ENCODE results near the gene CLMP. TPM values are rescaled to one million over a fixed set of nuclear protein-coding genes. Genes with fewer than 3 reads are reported as not detected.
"Not testable (repeated sequence)": the region's sequence is repeated elsewhere in the genome, so short reads cannot be mapped to it uniquely, and the experiment has no call there.

CLMP gene
- total RNA-seq, 3 donors from 2014 or later, result 4.7 to 84.9 (median 11.0) TPM

DNA sequence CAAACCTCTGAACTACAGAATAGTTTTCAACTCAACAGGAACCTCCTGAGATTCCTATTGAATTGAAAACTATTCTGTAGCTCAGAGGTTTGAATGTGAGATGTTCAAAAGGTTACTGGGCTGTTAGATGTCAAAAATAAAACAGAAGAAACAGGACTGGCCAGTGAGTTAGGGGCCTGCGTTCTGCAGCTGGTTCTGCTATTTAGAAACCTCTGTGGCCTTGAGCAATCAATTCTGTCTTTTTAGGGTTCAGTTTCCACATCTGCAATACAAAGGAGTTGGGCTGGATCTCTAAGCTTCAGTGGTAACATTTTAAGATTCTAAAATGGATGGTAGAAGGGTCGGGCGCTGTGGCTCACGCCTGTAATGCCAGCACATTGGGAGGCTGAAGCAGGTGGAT lies 55.8 kb downstream of the CLMP start:
- Histone ChIP-seq H3K9me3 (no peaks in the 10 kb centered on the region), H3K4me1 (ENCODE audit: low read depth) (no peaks in the 10 kb centered on the region), H3K4me3 (no peak overlapping the region), H3K36me3 (ENCODE audit: low read depth) (no peaks in the 10 kb centered on the region)
- intact Hi-C loops (cut with DNase I, micrococcal nuclease), result no loop called here
- DNase-seq (no peak), ATAC-seq (no peak)
- TF ChIP-seq, protein P1, sequence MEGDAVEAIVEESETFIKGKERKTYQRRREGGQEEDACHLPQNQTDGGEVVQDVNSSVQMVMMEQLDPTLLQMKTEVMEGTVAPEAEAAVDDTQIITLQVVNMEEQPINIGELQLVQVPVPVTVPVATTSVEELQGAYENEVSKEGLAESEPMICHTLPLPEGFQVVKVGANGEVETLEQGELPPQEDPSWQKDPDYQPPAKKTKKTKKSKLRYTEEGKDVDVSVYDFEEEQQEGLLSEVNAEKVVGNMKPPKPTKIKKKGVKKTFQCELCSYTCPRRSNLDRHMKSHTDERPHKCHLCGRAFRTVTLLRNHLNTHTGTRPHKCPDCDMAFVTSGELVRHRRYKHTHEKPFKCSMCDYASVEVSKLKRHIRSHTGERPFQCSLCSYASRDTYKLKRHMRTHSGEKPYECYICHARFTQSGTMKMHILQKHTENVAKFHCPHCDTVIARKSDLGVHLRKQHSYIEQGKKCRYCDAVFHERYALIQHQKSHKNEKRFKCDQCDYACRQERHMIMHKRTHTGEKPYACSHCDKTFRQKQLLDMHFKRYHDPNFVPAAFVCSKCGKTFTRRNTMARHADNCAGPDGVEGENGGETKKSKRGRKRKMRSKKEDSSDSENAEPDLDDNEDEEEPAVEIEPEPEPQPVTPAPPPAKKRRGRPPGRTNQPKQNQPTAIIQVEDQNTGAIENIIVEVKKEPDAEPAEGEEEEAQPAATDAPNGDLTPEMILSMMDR (IDR thresholded peaks at IDR 0.05), result no peak

DNA sequence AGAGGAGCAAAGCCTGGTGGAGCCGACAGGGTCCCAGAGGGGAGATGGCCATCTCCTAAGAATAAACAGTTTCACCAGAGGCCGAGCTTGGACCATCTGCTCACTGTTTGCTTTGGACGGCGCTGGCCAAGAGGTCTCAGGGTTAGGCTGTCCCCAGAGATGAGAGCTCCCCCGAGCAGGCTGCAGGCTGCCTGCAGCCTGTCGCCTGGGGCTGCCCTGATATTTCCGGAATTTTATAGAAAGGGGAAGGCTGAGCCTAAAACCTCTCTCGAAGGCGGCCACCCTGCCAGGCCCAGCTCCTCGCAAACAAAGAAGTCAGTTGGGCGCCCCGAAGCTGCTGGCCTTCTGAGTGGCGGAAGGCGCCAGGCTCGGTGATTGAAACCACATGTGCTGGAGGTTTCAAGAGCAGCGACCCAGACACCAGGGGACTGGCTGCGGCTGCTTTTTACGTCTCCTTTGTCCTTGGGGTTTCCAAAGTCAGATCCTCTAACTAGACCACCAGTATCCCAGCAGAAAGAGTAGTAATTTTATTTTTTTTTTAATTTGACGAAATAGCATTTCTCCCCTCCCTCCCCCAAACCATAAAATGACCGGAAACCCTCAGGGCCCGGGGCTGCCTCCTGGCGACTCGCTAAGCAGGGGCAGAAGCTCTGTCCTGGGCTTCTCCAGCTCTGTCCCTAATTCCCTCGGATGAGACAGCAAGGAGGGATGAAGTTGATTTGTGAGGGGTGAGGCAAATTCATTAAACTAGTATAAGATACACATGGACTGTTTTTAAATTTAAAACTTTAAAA lies 57.4 kb downstream of the CLMP start:
- Histone ChIP-seq H3K4me3 (no peak overlapping the region), H3K4me1 (ENCODE audit: low read depth) (no peaks in the 10 kb centered on the region), H3K9me3 (no peaks in the 10 kb centered on the region), H3K36me3 (ENCODE audit: low read depth) (no peaks in the 10 kb centered on the region)
- ATAC-seq, result peak; percentile 49
- TF ChIP-seq, protein P1 (IDR thresholded peaks at IDR 0.05), result no peak
- intact Hi-C loops (cut with DNase I, micrococcal nuclease), result no loop called here
- peak; percentile 52 to 76 (median 53) for DNase-seq

DNA sequence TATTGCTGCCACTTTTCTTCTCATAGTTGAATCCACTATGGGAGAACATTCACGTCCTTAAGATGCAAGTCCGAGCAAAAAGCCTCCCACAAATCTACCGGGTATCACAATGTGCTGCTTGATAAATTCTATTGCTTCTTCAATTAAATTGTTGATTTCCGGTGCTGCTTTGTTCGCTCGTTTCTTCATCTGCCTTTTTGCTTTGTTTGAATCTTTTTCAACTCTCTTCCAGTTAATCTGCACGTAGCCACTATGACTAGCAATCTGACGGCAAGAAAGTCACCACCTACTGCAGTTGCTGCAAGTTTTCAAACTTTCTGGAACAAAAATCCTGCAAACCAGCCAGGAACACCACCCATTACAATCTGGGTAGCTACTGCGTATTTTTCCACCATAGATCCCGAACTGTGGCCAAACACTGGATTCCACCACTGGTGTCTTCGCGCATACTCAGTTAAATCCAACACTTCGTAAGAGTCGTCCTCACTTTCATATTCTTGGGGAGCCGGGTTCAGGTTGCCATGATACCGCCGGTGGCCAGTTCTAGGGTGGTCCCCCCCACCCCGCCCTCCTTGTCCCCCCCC lies 59.1 kb downstream of the CLMP start:
- H3K36me3 ChIP-seq (ENCODE audit: low read depth), result no peaks in the 10 kb centered on the region
- intact Hi-C loops (cut with DNase I, micrococcal nuclease), result no loop called here
- TF ChIP-seq, protein P1 (IDR thresholded peaks at IDR 0.05), result no peak
- DNase-seq (no peak), ATAC-seq (no peak)
- H3K9me3 ChIP-seq, result no peaks in the 10 kb centered on the region
- no peaks in the 10 kb centered on the region for H3K4me1 ChIP-seq (ENCODE audit: low read depth)
- H3K4me3 ChIP-seq, result no peak overlapping the region

DNA sequence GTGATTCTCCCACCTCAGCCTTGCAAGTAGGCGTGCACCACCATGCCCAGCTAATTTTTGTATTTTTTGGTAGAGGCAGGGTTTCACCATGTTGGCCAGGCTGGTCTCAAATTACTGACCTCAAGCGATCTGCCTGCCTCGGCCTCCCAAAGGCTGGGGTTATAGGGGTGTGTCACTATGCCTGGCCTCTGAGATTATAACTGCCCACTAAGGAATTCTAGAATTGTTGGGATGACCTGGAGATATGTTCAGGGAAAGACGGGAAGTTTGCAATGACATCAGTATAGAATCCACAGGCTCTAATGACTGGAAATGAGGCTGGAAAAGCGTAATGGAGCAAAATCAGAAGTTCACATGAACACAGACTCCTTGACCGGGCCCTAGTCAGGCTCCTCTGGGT lies 62.2 kb downstream of the CLMP start:
- Histone ChIP-seq H3K9me3 (no peaks in the 10 kb centered on the region), H3K4me1 (ENCODE audit: low read depth) (no peaks in the 10 kb centered on the region), H3K4me3 (no peak overlapping the region), H3K36me3 (ENCODE audit: low read depth) (no peaks in the 10 kb centered on the region)
- DNase-seq, result no peak
- intact Hi-C loops (cut with DNase I, micrococcal nuclease), result no loop called here
- TF ChIP-seq, protein P1 (IDR thresholded peaks at IDR 0.05), result no peak
- no peak for ATAC-seq

DNA sequence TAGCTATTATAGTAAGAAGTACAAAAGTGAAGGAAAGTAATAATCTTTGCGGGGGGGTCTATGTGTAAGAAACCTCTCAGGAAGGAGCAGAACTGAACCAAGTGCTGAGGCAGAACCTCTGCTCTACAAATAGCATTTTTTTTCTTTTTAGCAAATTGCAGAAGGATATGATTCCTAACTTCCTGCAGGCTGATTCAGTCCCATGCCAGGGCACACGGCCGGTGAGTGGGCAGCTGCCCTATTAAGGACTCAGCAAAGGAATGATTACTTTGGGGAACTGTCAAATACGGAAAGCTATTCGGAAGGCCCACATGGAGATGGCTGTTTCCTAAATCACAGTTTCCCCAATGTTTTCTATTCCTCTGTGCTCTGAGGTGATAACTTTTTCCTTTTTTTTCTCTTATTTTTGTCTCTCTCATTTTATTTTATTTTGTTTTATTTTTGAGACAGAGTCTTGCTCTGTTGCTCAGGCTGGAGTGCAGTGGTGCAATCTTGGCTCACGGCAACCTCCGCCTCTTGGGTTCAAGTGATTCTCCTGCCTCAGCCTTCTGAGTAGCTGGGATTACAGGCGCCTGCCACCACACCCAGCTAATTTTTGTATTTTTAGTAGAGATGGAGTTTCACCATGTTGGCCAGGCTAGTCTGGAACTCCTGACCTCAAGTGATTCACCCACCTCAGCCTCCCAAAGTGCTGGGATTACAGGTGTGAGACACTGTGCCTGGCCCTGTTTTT lies 62.8 kb downstream of the CLMP start:
- ATAC-seq; H3K4me3 ChIP-seq; H3K36me3 ChIP-seq (ENCODE audit: low read depth); DNase-seq; H3K9me3 ChIP-seq; intact Hi-C loops (cut with DNase I, micrococcal nuclease); H3K4me1 ChIP-seq (ENCODE audit: low read depth): not testable (repeated sequence)

DNA sequence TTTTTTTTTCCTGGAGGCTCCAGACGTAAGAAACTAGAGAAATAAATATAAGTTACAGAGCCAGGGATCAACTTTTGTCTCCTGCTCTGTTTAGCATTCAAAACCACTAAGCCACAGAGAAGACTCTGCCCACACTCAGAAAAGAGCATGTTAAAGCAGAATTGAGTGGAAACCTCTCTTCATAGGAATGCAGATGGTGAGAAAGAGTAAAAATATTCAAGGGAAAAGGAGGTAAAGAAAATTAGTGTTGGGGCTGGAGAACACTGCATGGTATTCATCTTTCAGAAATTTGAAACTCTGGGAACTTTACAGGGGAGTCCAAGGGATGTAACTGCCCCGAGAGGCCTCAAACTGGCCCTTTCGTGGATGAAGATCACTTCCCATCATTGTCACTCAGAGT lies 65.1 kb downstream of the CLMP start:
- Histone ChIP-seq H3K36me3 (ENCODE audit: low read depth) (no peaks in the 10 kb centered on the region), H3K4me1 (ENCODE audit: low read depth) (no peaks in the 10 kb centered on the region), H3K4me3 (no peak overlapping the region), H3K9me3 (no peaks in the 10 kb centered on the region)
- DNase-seq (no peak), ATAC-seq (no peak)
- intact Hi-C loops (cut with DNase I, micrococcal nuclease), result no loop called here
- TF ChIP-seq, protein P1 (IDR thresholded peaks at IDR 0.05), result no peak

Data from mucosa of descending colon (tissue), 3 donors.